AG04450 (cell line): Measurements from ENCODE around the gene RSU1. TPM values are rescaled to one million over a fixed set of nuclear protein-coding genes. Genes with fewer than 3 reads are reported as not detected.
A peak's percentile ranks its signal among the peaks of the same experiment; 100 is the strongest.

Experiments used
- CTCF ChIA-PET: fragments of 300-600, 350-600 bp; formaldehyde crosslinking; extraction: SDS; loops from one replicate; lab custom pipeline; 2022; ENCODE audit warnings: antibody characterized with exemption, inconsistent platforms; lab: Charles Lee
- POLR2A ChIA-PET: fragments of 350-600 bp; formaldehyde crosslinking; extraction: SDS; loops from one replicate; lab custom pipeline; 2021; ENCODE audit warnings: antibody characterized with exemption, inconsistent platforms; lab: Yijun Ruan, JAX
- DNase-seq: peaks from one replicate; pipeline ENCODE4 v3.0.0-alpha.2; 2011; ENCODE audit warnings: low read depth, low spot score
- H3K27ac ChIP-seq: one replicate; pipeline ENCODE4 v1.5.1; 2012; ENCODE audit warnings: low read depth, low read length, control low read depth
- H3K27me3 ChIP-seq: one replicate; pipeline ENCODE4 v1.6.0; 2012; ENCODE audit warnings: low read length; ENCODE audit not compliant: control insufficient read depth, insufficient read depth
- H3K4me3 ChIP-seq: 2 replicates; pipeline ENCODE4 v1.5.1; 2011; ENCODE audit warnings: mild to moderate bottlenecking, low read depth, low read length, control low read depth
- H3K9me3 ChIP-seq: 2 replicates; pipeline ENCODE4 v1.5.1; 2012; ENCODE audit warnings: low read length; ENCODE audit not compliant: control insufficient read depth, insufficient read depth
- CTCF ChIP-seq: IDR thresholded peaks from 2 replicates; pipeline ENCODE4 v1.5.1; 2011; ENCODE audit warnings: low read depth, low read length, control low read depth, inconsistent platforms
- polyA plus RNA-seq: library from polyadenylated mRNA; depleted of rRNA; stranded (reverse); fragments of >200 nt; gene quantifications from 2 replicates; pipeline ENCODE4 v1.2.3, GENCODE V29; 2011

Gene RSU1
- polyA plus RNA-seq, 1 experiment, result 229 TPM

- no peak for TF ChIP-seq CTCF
- Histone ChIP-seq H3K9me3 (no peaks in the 10 kb centered on the region), H3K27ac (no peak overlapping the region), H3K4me3 (no peak overlapping the region), H3K27me3 (no peaks in the 10 kb centered on the region)
- DNase-seq, result no peak
- ChIA-PET CTCF (no interaction called here), POLR2A (no interaction called here)
These were observed 167.5 kb downstream of the RSU1 start for GRCh38 chr10:16649757-16650156.

GRCh38 chr10:16648366-16648765 is 168.9 kb downstream of the RSU1 start:
- TF ChIP-seq CTCF, result no peak
- ChIA-PET POLR2A (no interaction called here), CTCF (interaction anchor here (0.7 to 1.3 kb wide), 2 partner anchors 15 to 746 kb away, joined by 3 read pairs; no protein-coding TSS in a partner anchor)
- Histone ChIP-seq H3K9me3 (no peaks in the 10 kb centered on the region), H3K27me3 (no peaks in the 10 kb centered on the region), H3K4me3 (no peak overlapping the region), H3K27ac (no peak overlapping the region)
- no peak for DNase-seq

GRCh38 chr10:16646181-16647059 is 170.8 kb downstream of the RSU1 start:
- ChIA-PET POLR2A (no interaction called here), CTCF (no interaction called here)
- Histone ChIP-seq H3K27ac (no peak overlapping the region), H3K4me3 (no peak overlapping the region), H3K27me3 (no peaks in the 10 kb centered on the region), H3K9me3 (no peaks in the 10 kb centered on the region)
- DNase-seq, result no peak
- TF ChIP-seq CTCF, result no peak

GRCh38 chr10:16644146-16644545 is 173.1 kb downstream of the RSU1 start:
- peak; percentile 2 for DNase-seq
- ChIA-PET POLR2A (no interaction called here), CTCF (interaction anchor here (1.0 kb wide), 1 partner anchor 742 kb away, joined by 3 read pairs; no protein-coding TSS in a partner anchor)
- no peak overlapping the region for H3K27ac ChIP-seq
- H3K4me3 ChIP-seq, result no peak overlapping the region
- no peaks in the 10 kb centered on the region for H3K9me3 ChIP-seq
- no peak for TF ChIP-seq CTCF
- no peaks in the 10 kb centered on the region for H3K27me3 ChIP-seq

GRCh38 chr10:16643502-16643901 is 173.7 kb downstream of the RSU1 start:
- ChIA-PET CTCF (no interaction called here), POLR2A (no interaction called here)
- TF ChIP-seq CTCF, result no peak
- Histone ChIP-seq H3K4me3 (no peak overlapping the region), H3K27ac (no peak overlapping the region), H3K9me3 (no peaks in the 10 kb centered on the region), H3K27me3 (no peaks in the 10 kb centered on the region)
- DNase-seq, result no peak
